ENCODE measurements around the gene ITPR2. TPM values are rescaled to one million over a fixed set of nuclear protein-coding genes. Genes with fewer than 3 reads are reported as not detected.
"Not testable (repeated sequence)": the region's sequence is repeated elsewhere in the genome, so short reads cannot be mapped to it uniquely, and the experiment has no call there.

Gene ITPR2
- total RNA-seq, 4 donors from 2014 or later: 32.6 to 49.8 (median 39.9) TPM

GRCh38 chr12:26683443-26683842 lies 149.6 kb downstream of the ITPR2 start:
- WGBS, 2 donors: 86 to 95% methylated on average over 5 of the region's 5 CpGs
- Histone ChIP-seq H3K4me3 (no peak overlapping the region), H3K9me3 (peaks cover 0 to 16% (median 0%) of the 10 kb centered on the region in 4 donors), H3K36me3 (peaks cover 0 to 37% (median 0%) of the 10 kb centered on the region in 3 donors), H3K27me3 (no peaks in the 10 kb centered on the region), H3K27ac (no peak overlapping the region), H3K4me1 (no peaks in the 10 kb centered on the region)
- TF ChIP-seq POLR2A (IDR thresholded peaks at IDR 0.05): no peak
- TF ChIP-seq EP300 (IDR thresholded peaks at IDR 0.05): no peak
- TF ChIP-seq CTCF (IDR thresholded peaks at IDR 0.05): no peak
- DNase-seq (ENCODE audit: low spot score in 2 of 2): no peak

DNA sequence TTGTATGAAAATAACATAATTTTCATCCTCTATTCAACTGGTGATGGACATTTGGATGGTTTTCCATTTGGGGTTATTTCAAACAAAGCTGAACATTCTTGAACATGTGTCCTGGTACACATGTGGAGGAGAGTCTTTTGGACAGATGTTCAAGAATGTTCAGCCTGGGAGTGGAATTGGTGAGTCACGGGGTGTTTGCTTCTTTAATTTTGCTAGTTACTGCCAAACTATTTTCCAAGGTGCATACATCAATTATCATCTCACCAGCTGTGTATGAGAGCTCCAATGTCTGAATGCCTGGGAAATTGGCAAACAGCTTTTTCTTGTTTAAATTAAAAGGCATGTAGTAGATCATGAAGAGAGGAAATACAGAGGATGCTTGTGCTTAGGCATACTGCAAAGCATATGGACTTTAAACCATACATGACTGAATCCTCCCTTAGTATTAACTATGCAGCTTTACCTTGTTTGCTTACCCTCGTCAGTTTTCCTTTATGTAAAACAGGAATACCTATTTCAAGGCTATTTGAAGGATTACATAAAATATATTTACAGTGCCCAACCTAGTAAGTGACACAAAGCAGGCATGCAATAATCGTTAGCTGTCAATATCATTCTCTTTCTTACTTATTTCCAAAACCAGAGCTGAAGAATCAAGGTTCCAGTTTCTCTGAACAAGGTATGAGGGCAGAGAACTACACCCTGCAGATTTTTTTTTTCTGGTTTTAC lies 152.1 kb downstream of the ITPR2 start:
- Histone ChIP-seq H3K4me1 (no peaks in the 10 kb centered on the region), H3K27me3 (no peaks in the 10 kb centered on the region), H3K9me3 (peaks cover 0 to 16% (median 0%) of the 10 kb centered on the region in 4 donors), H3K4me3 (no peak overlapping the region), H3K36me3 (peaks cover 0 to 34% (median 0%) of the 10 kb centered on the region in 3 donors), H3K27ac (no peak overlapping the region)
- 60 to 68% methylated on average over 3 of the region's 3 CpGs for WGBS, 2 donors
- DNase-seq (ENCODE audit: low spot score in 2 of 2): no peak
- no peak for TF ChIP-seq POLR2A (IDR thresholded peaks at IDR 0.05)
- no peak for TF ChIP-seq EP300 (IDR thresholded peaks at IDR 0.05)
- TF ChIP-seq CTCF (IDR thresholded peaks at IDR 0.05): no peak

DNA sequence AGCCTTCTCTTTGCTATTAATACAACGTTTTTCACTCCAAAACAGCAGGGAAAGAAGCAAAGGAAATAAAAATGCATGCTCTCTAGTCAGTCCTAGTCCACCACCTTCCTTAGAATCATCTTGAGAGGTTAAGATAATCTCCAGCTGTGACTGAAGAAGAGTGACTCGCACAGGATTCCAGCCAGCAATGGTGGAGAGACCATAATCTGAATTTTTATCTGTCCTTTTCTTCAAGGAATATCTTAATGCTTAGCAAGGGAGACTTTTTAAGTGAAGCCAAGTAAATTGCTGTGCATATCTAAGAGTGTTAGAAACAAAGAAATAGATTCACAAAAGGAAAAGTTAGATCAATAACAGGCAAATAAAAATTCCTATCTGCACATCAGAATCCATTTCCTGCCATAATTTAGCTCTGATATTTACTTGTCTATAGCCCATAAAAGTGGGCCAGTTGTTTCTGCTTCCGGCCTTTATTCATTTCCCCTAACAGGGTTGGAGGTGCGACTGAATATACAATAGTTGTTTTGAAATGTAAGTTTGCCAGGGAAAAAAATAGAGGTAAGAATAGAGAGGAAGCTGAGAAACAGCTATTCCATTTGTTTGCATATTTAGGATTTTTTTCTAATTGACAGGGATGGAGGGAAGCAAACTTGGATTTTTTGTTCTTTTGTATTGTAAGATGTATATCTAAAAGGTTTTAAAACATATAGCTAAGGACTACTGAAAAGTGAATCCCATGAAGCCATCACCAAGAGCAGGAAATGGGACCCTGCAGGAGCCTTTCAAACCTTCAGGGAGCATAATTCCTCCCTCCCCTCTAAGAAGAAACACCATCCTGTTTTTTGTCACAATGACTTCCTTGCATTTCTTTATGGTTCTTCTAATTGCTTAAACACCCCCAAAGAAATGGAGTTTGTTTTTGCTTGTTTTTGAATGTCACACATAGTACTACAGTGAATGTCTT lies 154.0 kb downstream of the ITPR2 start:
- TF ChIP-seq POLR2A (IDR thresholded peaks at IDR 0.05) (no peak), EP300 (IDR thresholded peaks at IDR 0.05) (no peak), CTCF (IDR thresholded peaks at IDR 0.05) (no peak)
- Histone ChIP-seq H3K4me1 (no peaks in the 10 kb centered on the region), H3K4me3 (no peak overlapping the region), H3K27ac (no peak overlapping the region), H3K36me3 (peaks cover 0 to 20% (median 0%) of the 10 kb centered on the region in 3 donors), H3K27me3 (no peaks in the 10 kb centered on the region), H3K9me3 (peaks cover 0 to 14% (median 0%) of the 10 kb centered on the region in 4 donors)
- DNase-seq (ENCODE audit: low spot score in 2 of 2): no peak
- 43 to 45% methylated on average over 4 of the region's 4 CpGs for WGBS, 2 donors

DNA sequence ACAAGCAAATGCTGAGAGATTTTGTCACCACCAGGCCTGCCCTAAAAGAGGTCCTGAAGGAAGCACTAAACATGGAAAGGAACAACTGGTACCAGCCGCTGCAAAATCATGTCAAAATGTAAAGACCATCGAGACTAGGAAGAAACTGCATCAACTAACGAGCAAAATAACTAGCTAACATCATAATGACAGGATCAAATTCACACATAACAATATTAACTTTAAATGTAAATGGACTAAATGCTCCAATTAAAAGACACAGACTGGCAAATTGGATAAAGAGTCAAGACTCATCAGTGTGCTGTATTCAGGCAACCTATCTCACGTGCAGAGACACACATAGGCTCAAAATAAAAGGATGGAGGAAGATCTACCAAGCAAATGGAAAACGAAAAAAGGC lies 161.5 kb downstream of the ITPR2 start:
- not testable (repeated sequence) for DNase-seq (ENCODE audit: low spot score in 2 of 2); H3K9me3 ChIP-seq; H3K36me3 ChIP-seq; H3K4me1 ChIP-seq; H3K27me3 ChIP-seq; H3K4me3 ChIP-seq; H3K27ac ChIP-seq
- 44 to 67% methylated on average over 2 of the region's 5 CpGs for WGBS, 2 donors

DNA sequence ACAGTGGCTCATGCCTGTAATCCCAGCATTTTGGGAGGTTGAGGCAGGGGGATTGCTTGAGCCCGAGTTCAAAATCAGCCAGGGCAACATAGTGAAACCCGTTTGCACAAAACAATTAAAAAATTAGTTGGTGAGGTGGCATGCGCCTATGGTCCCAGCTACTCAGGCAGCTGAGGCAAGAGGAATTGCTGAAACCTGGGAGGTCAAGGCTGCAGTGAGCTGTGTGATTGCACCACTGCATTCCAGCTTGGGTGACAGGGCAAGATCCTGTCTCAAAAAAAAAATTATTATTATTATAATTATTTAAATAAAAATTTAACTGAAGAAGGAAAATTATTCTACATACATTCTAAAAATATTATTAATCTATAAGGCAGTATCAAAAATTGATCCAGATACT lies 164.1 kb downstream of the ITPR2 start:
- TF ChIP-seq CTCF (IDR thresholded peaks at IDR 0.05) (no peak), EP300 (IDR thresholded peaks at IDR 0.05) (no peak), POLR2A (IDR thresholded peaks at IDR 0.05) (no peak)
- Histone ChIP-seq H3K36me3 (peaks cover 0 to 7% (median 0%) of the 10 kb centered on the region in 3 donors), H3K27ac (no peak overlapping the region), H3K4me3 (no peak overlapping the region), H3K4me1 (no peaks in the 10 kb centered on the region), H3K27me3 (no peaks in the 10 kb centered on the region), H3K9me3 (no peaks in the 10 kb centered on the region)
- no peak for DNase-seq (ENCODE audit: low spot score in 2 of 2)
- WGBS, 2 donors: 65 to 95% methylated on average over 3 of the region's 3 CpGs

Measured in tibial nerve (tissue), 4 donors.